Prostate gland (tissue), 2 donors: Measurements from ENCODE around the gene OR5K1.

Source experiments
- POLR2A ChIP-seq: fragments of 450-650 bp; IDR thresholded peaks from one replicate; pipeline ENCODE4 v1.6.1; 2016; ENCODE audit warnings: antibody characterized with exemption, mild to moderate bottlenecking
- POLR2AphosphoS5 ChIP-seq: sonication (generic); formaldehyde crosslinking; IDR thresholded peaks from one replicate; pipeline ENCODE4 v1.6.1; 2017; ENCODE audit warnings: antibody characterized with exemption
- TF ChIP-seq, protein P1 (sequence below), 4 experiments: fragments of 200-600 bp in 2 of 4; fragments of 450-650 bp in 2 of 4; sonication (generic) in 2 of 4; IDR thresholded peaks; 1 replicate in 3 of 4; 2 replicates in 1 of 4; pipeline ENCODE4 v1.5.1; 2016 to 2019; ENCODE audit warnings: antibody characterized with exemption in 4 of 4, mild to moderate bottlenecking in 2 of 4, moderate library complexity in 2 of 4

DNA sequence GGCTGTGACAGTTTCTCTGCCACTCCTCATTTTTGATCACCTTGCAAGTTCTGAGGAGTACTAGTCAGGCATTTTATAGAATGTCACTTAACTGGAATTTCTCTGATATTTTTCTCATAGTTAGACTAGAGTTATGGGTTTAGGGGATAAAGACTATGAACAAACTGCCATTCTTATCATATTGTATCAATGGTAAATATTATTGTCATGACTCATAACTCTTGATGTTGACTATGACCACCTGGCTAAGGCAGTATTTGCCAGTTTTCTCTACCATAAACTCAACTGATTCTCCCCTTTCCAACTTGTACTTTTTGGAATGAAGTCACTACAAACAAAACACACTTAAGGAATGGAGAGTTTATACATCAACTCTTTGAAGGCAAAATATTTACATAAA lies 22.7 kb upstream of the OR5K1 start:
- TF ChIP-seq, protein P1, sequence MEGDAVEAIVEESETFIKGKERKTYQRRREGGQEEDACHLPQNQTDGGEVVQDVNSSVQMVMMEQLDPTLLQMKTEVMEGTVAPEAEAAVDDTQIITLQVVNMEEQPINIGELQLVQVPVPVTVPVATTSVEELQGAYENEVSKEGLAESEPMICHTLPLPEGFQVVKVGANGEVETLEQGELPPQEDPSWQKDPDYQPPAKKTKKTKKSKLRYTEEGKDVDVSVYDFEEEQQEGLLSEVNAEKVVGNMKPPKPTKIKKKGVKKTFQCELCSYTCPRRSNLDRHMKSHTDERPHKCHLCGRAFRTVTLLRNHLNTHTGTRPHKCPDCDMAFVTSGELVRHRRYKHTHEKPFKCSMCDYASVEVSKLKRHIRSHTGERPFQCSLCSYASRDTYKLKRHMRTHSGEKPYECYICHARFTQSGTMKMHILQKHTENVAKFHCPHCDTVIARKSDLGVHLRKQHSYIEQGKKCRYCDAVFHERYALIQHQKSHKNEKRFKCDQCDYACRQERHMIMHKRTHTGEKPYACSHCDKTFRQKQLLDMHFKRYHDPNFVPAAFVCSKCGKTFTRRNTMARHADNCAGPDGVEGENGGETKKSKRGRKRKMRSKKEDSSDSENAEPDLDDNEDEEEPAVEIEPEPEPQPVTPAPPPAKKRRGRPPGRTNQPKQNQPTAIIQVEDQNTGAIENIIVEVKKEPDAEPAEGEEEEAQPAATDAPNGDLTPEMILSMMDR (IDR thresholded peaks at IDR 0.05), result no peak
- no peak for TF ChIP-seq POLR2AphosphoS5
- no peak for TF ChIP-seq POLR2A
